HepG2 (cell line): ENCODE results near the gene ASB16. TPM values are rescaled to one million over a fixed set of nuclear protein-coding genes. Genes with fewer than 3 reads are reported as not detected.

Source experiments
- ARNT ChIP-seq: fragments of 450-650 bp; IDR thresholded peaks from 2 replicates; pipeline ENCODE4 v1.6.1; 2017
- BRF2 ChIP-seq: sonication (generic); formaldehyde crosslinking; IDR thresholded peaks from 2 replicates; pipeline ENCODE4 v1.8.1; 2022; ENCODE audit warnings: mild to moderate bottlenecking, missing genetic modification reagents
- HIVEP1 ChIP-seq: sonication (generic); formaldehyde crosslinking; IDR thresholded peaks from 2 replicates; pipeline ENCODE4 v1.4.0; 2020; ENCODE audit warnings: mild to moderate bottlenecking, missing genetic modification reagents
- KDM5A ChIP-seq: fragments of 200-600 bp; sonication (generic); IDR thresholded peaks from 2 replicates; pipeline ENCODE4 v1.7.0; 2018; ENCODE audit warnings: antibody characterized with exemption, mild to moderate bottlenecking, low read length, borderline replicate concordance
- KLF9 ChIP-seq: IDR thresholded peaks from 2 replicates; pipeline ENCODE4 v1.6.1; 2016; ENCODE audit warnings: low read depth
- LCORL ChIP-seq, 2 experiments: fragments of 450-650 bp in 1 of 2; sonication (generic) in 1 of 2; formaldehyde crosslinking in 1 of 2; IDR thresholded peaks; 2 replicates each; pipeline versions ENCODE4 v1.5.0 to v1.6.1; 2017 to 2020; ENCODE audit warnings: antibody characterized with exemption in 1 of 2, missing genetic modification reagents in 1 of 2
- PCBP1 ChIP-seq: fragments of 200-400 bp; formaldehyde crosslinking; IDR thresholded peaks from 2 replicates; pipeline ENCODE4 v1.6.1; 2017; ENCODE audit warnings: mild to moderate bottlenecking, low read depth, low read length, borderline replicate concordance
- TGIF2 ChIP-seq: IDR thresholded peaks from 2 replicates; pipeline ENCODE4 v1.6.1; 2016; ENCODE audit warnings: control low read depth, missing compliant biosample characterization
- TRAFD1 ChIP-seq: sonication (generic); formaldehyde crosslinking; IDR thresholded peaks from 2 replicates; pipeline ENCODE4 v1.5.1; 2020; ENCODE audit warnings: missing genetic modification reagents, mild to moderate bottlenecking, borderline replicate concordance
- ZBTB10 ChIP-seq: sonication (generic); formaldehyde crosslinking; IDR thresholded peaks from 2 replicates; pipeline ENCODE4 v1.4.0; 2020; ENCODE audit warnings: missing genetic modification reagents, borderline replicate concordance
- ZFP36L2 ChIP-seq: sonication (generic); formaldehyde crosslinking; IDR thresholded peaks from 2 replicates; pipeline ENCODE4 v1.4.0; 2020; ENCODE audit warnings: missing genetic modification reagents
- ZFP82 ChIP-seq: sonication (generic); formaldehyde crosslinking; IDR thresholded peaks from 2 replicates; pipeline ENCODE4 v1.5.1; 2020; ENCODE audit warnings: mild to moderate bottlenecking, missing genetic modification reagents, borderline replicate concordance
- ZNF101 ChIP-seq: sonication (generic); formaldehyde crosslinking; IDR thresholded peaks from 2 replicates; pipeline ENCODE4 v1.4.0; 2020; ENCODE audit warnings: mild to moderate bottlenecking, low read depth, missing genetic modification reagents, borderline replicate concordance
- ZNF12 ChIP-seq: sonication (generic); formaldehyde crosslinking; IDR thresholded peaks from 2 replicates; pipeline ENCODE4 v1.5.0; 2020; ENCODE audit warnings: missing genetic modification reagents
- ZNF235 ChIP-seq: sonication (generic); formaldehyde crosslinking; IDR thresholded peaks from 2 replicates; pipeline ENCODE4 v1.8.1; 2023; ENCODE audit warnings: mild to moderate bottlenecking, missing genetic modification reagents, borderline replicate concordance
- polyA plus RNA-seq, 8 experiments: library from polyadenylated mRNA; depleted of rRNA in 3 of 8; stranded (reverse) in 7 of 8; unstranded in 1 of 8; fragments of >200 nt; fragmentation: Illumina TruSeq in 4 of 8; extraction: Trizol in 4 of 8; gene quantifications; 2 replicates each; pipeline versions ENCODE4 v1.2.1 to v1.2.3, GENCODE V29; 2011 to 2016; ENCODE audit warnings: low read depth in 4 of 8, missing spikeins in 1 of 8, mixed read lengths in 1 of 8; ENCODE audit not compliant: insufficient read depth in 1 of 8
- total RNA-seq, 5 experiments: library from RNA; depleted of rRNA; stranded (reverse); fragments of >200 nt; fragmentation: Illumina TruSeq; extraction: Trizol; gene quantifications; 2 replicates each; pipeline ENCODE4 v1.2.3, GENCODE V29; 2016; ENCODE audit warnings: low read depth in 1 of 5
- TF ChIP-seq, protein P1 (sequence below): sonication (generic); formaldehyde crosslinking; IDR thresholded peaks from 2 replicates; pipeline ENCODE4 v1.9.0; 2021; ENCODE audit warnings: missing genetic modification reagents, borderline replicate concordance
- TF ChIP-seq, protein P2 (sequence below): sonication (generic); formaldehyde crosslinking; IDR thresholded peaks from 2 replicates; pipeline ENCODE4 v1.5.0; 2020; ENCODE audit warnings: mild to moderate bottlenecking, missing genetic modification reagents, borderline replicate concordance

The ASB16 gene
- total and polyA plus RNA-seq, 2 of the 13 experiments (the other 11 are each of a cell fraction or from before 2014, with no cell fraction given), result 0.07 TPM; not detected in 1

DNA sequence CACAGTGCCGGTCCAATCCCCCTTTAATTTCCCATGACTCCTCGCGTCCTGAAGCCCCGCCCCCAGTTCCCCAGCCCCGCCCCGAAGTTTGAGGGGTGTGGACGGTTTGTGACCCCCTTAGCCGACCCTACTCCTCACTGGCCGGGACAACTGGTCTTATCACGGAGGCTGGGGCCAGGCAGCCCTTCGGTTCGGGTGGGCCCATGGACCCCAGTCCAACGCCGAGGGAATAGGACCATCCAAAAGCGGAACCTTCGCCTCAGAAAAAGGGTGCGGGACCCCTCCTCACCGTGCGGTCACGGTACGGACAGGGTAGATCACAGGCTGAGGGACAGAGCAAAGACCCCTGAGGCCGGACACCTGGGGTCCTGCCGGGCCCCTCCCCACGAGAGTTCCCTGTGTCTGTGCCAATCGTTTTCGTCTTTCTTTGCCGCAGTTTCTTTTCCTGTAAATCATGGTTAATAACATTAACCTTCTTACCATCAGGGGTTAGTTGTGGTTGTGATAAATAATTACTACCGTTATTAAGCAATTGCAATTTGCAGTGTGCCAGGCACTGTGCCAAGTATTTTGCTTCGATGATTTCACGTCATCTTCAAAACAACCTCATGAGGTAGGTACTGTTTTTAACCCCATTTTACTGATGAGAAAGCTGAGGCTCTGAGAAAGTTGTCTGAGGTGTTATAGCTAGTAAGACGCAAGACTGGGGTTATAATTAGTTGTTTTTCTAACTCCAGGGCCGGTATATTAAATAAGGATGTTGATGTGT lies 16.8 kb downstream of the ASB16 start (continued):
- TF ChIP-seq, protein P1, sequence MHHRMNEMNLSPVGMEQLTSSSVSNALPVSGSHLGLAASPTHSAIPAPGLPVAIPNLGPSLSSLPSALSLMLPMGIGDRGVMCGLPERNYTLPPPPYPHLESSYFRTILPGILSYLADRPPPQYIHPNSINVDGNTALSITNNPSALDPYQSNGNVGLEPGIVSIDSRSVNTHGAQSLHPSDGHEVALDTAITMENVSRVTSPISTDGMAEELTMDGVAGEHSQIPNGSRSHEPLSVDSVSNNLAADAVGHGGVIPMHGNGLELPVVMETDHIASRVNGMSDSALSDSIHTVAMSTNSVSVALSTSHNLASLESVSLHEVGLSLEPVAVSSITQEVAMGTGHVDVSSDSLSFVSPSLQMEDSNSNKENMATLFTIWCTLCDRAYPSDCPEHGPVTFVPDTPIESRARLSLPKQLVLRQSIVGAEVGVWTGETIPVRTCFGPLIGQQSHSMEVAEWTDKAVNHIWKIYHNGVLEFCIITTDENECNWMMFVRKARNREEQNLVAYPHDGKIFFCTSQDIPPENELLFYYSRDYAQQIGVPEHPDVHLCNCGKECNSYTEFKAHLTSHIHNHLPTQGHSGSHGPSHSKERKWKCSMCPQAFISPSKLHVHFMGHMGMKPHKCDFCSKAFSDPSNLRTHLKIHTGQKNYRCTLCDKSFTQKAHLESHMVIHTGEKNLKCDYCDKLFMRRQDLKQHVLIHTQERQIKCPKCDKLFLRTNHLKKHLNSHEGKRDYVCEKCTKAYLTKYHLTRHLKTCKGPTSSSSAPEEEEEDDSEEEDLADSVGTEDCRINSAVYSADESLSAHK (CRISPR knock-in tag), result no peak
- TF ChIP-seq PCBP1 (no peak), LCORL (IDR thresholded peaks at IDR 0.05) (no peak), LCORL (CRISPR knock-in tag; IDR thresholded peaks at IDR 0.05) (0 out of 2 replicates have a peak, but pooled peaks have one; percentile 11), ARNT (no peak), ZNF101 (CRISPR knock-in tag) (peak; percentile 57; the same call in 1 of the 2 replicates), BRF2 (no peak), ZFP36L2 (CRISPR knock-in tag) (no peak), ZBTB10 (CRISPR knock-in tag) (0 out of 2 replicates have a peak, but pooled peaks have one; percentile 2), HIVEP1 (CRISPR knock-in tag) (no peak), ZFP82 (CRISPR knock-in tag) (peak; percentile 80; the same call in 1 of the 2 replicates), KDM5A (peak; percentile 91), KLF9 (no peak), TGIF2 (CRISPR knock-in tag) (no peak), ZNF235 (no peak), ZNF12 (CRISPR knock-in tag) (no peak), TRAFD1 (no peak; the same call in 1 of the 2 replicates)
- TF ChIP-seq, protein P2, sequence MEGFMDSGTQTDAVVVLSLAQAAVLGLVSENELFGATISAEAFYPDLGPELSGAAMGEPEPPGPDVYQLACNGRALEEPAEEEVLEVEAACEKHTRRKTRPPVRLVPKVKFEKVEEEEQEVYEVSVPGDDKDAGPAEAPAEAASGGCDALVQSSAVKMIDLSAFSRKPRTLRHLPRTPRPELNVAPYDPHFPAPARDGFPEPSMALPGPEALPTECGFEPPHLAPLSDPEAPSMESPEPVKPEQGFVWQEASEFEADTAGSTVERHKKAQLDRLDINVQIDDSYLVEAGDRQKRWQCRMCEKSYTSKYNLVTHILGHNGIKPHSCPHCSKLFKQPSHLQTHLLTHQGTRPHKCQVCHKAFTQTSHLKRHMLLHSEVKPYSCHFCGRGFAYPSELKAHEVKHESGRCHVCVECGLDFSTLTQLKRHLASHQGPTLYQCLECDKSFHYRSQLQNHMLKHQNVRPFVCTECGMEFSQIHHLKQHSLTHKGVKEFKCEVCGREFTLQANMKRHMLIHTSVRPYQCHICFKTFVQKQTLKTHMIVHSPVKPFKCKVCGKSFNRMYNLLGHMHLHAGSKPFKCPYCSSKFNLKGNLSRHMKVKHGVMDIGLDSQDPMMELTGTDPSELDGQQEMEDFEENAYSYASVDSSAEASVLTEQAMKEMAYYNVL, result no peak
